ENCODE measurements around the gene GALNT18. TPM values are rescaled to one million over a fixed set of nuclear protein-coding genes. Genes with fewer than 3 reads are reported as not detected.

The GALNT18 gene
- total RNA-seq, 1 donor from 2014 or later, result 38.4 TPM

GRCh38 chr11:11612439-11612838 is 9.4 kb downstream of the GALNT18 start:
- Mint-ChIP-seq H3K27ac (ENCODE audit: unreplicated experiment) (no peak overlapping the region), H3K9me3 (ENCODE audit: low read depth) (no peaks in the 10 kb centered on the region), H3K4me1 (ENCODE audit: low read depth) (peaks cover 74% of the 10 kb centered on the region), H3K4me3 (ENCODE audit: unreplicated experiment) (no peak overlapping the region), H3K36me3 (ENCODE audit: low read depth) (peaks cover 1% of the 10 kb centered on the region), H3K27me3 (ENCODE audit: low read depth) (no peaks in the 10 kb centered on the region)
- DNase-seq (ENCODE audit: low spot score), result no peak
- TF ChIP-seq CTCF (IDR thresholded peaks at IDR 0.05), result no peak

GRCh38 chr11:11611381-11611780 is 10.4 kb downstream of the GALNT18 start:
- no peak for TF ChIP-seq CTCF (IDR thresholded peaks at IDR 0.05)
- peaks cover 71% of the 10 kb centered on the region for H3K4me1 Mint-ChIP-seq (ENCODE audit: low read depth)
- H3K27ac Mint-ChIP-seq (ENCODE audit: unreplicated experiment), result no peak overlapping the region
- no peaks in the 10 kb centered on the region for H3K27me3 Mint-ChIP-seq (ENCODE audit: low read depth)
- no peak overlapping the region for H3K4me3 Mint-ChIP-seq (ENCODE audit: unreplicated experiment)
- H3K9me3 Mint-ChIP-seq (ENCODE audit: low read depth), result no peaks in the 10 kb centered on the region
- H3K36me3 Mint-ChIP-seq (ENCODE audit: low read depth), result peaks cover 1% of the 10 kb centered on the region
- DNase-seq (ENCODE audit: low spot score), result no peak

GRCh38 chr11:11608783-11609232 is 13.0 kb downstream of the GALNT18 start:
- no peak for DNase-seq (ENCODE audit: low spot score)
- Mint-ChIP-seq H3K36me3 (ENCODE audit: low read depth) (no peaks in the 10 kb centered on the region), H3K27me3 (ENCODE audit: low read depth) (no peaks in the 10 kb centered on the region), H3K9me3 (ENCODE audit: low read depth) (no peaks in the 10 kb centered on the region), H3K27ac (ENCODE audit: unreplicated experiment) (peak overlapping the region; percentile 45), H3K4me3 (ENCODE audit: unreplicated experiment) (no peak overlapping the region), H3K4me1 (ENCODE audit: low read depth) (peaks cover 63% of the 10 kb centered on the region)
- no peak for TF ChIP-seq CTCF (IDR thresholded peaks at IDR 0.05)

- Mint-ChIP-seq H3K27ac (ENCODE audit: unreplicated experiment) (peak overlapping the region; percentile 47), H3K4me3 (ENCODE audit: unreplicated experiment) (no peak overlapping the region), H3K27me3 (ENCODE audit: low read depth) (no peaks in the 10 kb centered on the region), H3K36me3 (ENCODE audit: low read depth) (no peaks in the 10 kb centered on the region), H3K4me1 (ENCODE audit: low read depth) (peaks cover 54% of the 10 kb centered on the region), H3K9me3 (ENCODE audit: low read depth) (no peaks in the 10 kb centered on the region)
- no peak for DNase-seq (ENCODE audit: low spot score)
- TF ChIP-seq CTCF (IDR thresholded peaks at IDR 0.05), result no peak
Observed at GRCh38 chr11:11607772-11608171, 14.0 kb downstream of the GALNT18 start.

GRCh38 chr11:11605821-11606450 is 15.9 kb downstream of the GALNT18 start:
- Mint-ChIP-seq H3K4me3 (ENCODE audit: unreplicated experiment) (no peak overlapping the region), H3K4me1 (ENCODE audit: low read depth) (peaks cover 48% of the 10 kb centered on the region), H3K27ac (ENCODE audit: unreplicated experiment) (no peak overlapping the region), H3K9me3 (ENCODE audit: low read depth) (no peaks in the 10 kb centered on the region), H3K27me3 (ENCODE audit: low read depth) (no peaks in the 10 kb centered on the region), H3K36me3 (ENCODE audit: low read depth) (peaks cover 6% of the 10 kb centered on the region)
- no peak for DNase-seq (ENCODE audit: low spot score)
- TF ChIP-seq CTCF (IDR thresholded peaks at IDR 0.05), result no peak
